GM12878 (cell line): ENCODE measurements around the gene TM4SF18. TPM values are rescaled to one million over a fixed set of nuclear protein-coding genes. Genes with fewer than 3 reads are reported as not detected.

Source experiments
- BHLHE40 ChIP-seq, 2 experiments: fragments of 450-650 bp in 1 of 2; IDR thresholded peaks; 2 replicates each; pipeline ENCODE4 v1.6.1; 2011 to 2017; ENCODE audit warnings: low read depth in 2 of 2, borderline replicate concordance in 1 of 2, improper control_type of control experiment in 1 of 2, low read length in 1 of 2, mild to moderate bottlenecking in 1 of 2
- EP300 ChIP-seq, 2 experiments: fragments of 150-350 bp in 1 of 2; IDR thresholded peaks; 2 replicates each; pipeline ENCODE4 v1.6.1; 2011 to 2012; ENCODE audit warnings: low read depth in 2 of 2, low read length in 2 of 2, borderline replicate concordance in 1 of 2, improper control_type of control experiment in 1 of 2, inconsistent platforms in 1 of 2; ENCODE audit not compliant: control insufficient read depth in 1 of 2
- GABPA ChIP-seq: IDR thresholded peaks from 2 replicates; pipeline ENCODE4 v1.6.1; 2014; ENCODE audit warnings: antibody characterized with exemption, low read depth, mild to moderate bottlenecking, inconsistent platforms
- JUNB ChIP-seq: IDR thresholded peaks from 2 replicates; pipeline ENCODE4 v1.6.1; 2016; ENCODE audit warnings: antibody characterized with exemption, mild to moderate bottlenecking
- MXI1 ChIP-seq: fragments of 150-350 bp; IDR thresholded peaks from 2 replicates; pipeline ENCODE4 v1.6.1; 2011; ENCODE audit warnings: low read depth, mild to moderate bottlenecking, inconsistent platforms, low read length, improper control_type of control experiment
- NBN ChIP-seq: fragments of 450-650 bp; IDR thresholded peaks from 2 replicates; pipeline ENCODE4 v1.6.1; 2016
- POU2F2 ChIP-seq: IDR thresholded peaks from 3 replicates; pipeline ENCODE4 v1.6.1; 2011; ENCODE audit warnings: low read depth, mild to moderate bottlenecking, low read length, borderline replicate concordance
- RAD21 ChIP-seq: IDR thresholded peaks from 2 replicates; pipeline ENCODE4 v1.6.1; 2011; ENCODE audit warnings: mild to moderate bottlenecking, low read depth, low read length, moderate library complexity; ENCODE audit not compliant: insufficient read depth
- RUNX3 ChIP-seq: IDR thresholded peaks from 2 replicates; pipeline ENCODE4 v1.6.1; 2012; ENCODE audit warnings: low read length, inconsistent platforms
- SMC3 ChIP-seq: IDR thresholded peaks from 2 replicates; pipeline ENCODE4 v1.6.1; 2011; ENCODE audit warnings: low read length, improper control_type of control experiment, borderline replicate concordance
- TCF3 ChIP-seq: IDR thresholded peaks from 2 replicates; pipeline ENCODE4 v1.6.1; 2012; ENCODE audit warnings: low read depth, mild to moderate bottlenecking, low read length, borderline replicate concordance; ENCODE audit not compliant: insufficient read depth
- YY1 ChIP-seq: IDR thresholded peaks from 2 replicates; pipeline ENCODE4 v1.6.1; 2011; ENCODE audit warnings: low read depth, mild to moderate bottlenecking, low read length
- polyA plus RNA-seq, 11 experiments: library from polyadenylated mRNA; depleted of rRNA in 4 of 11; unstranded in 6 of 11; stranded (reverse) in 5 of 11; fragments of >200 nt; fragmentation: Nextera tagmentation in 4 of 11; fragmentation: Illumina TruSeq in 1 of 11; extraction: Ambion mirVana in 4 of 11; extraction: Trizol in 1 of 11; gene quantifications; 1 replicate in 1 of 11; 2 replicates in 10 of 11; pipeline versions ENCODE4 v1.2.1 to v1.2.3, GENCODE V29; 2011 to 2016; ENCODE audit warnings: inconsistent platforms in 2 of 11, missing spikeins in 2 of 11, low read depth in 1 of 11
- total RNA-seq, 4 experiments: library from RNA; depleted of rRNA in 3 of 4; stranded (reverse); fragments of >200 nt in 3 of 4; fragmentation: Illumina TruSeq in 1 of 4; extraction: Trizol in 1 of 4; gene quantifications; 2 replicates each; pipeline versions ENCODE4 v1.2.1 to v1.2.3, GENCODE V29; 2013 to 2021
- TF ChIP-seq, protein P1 (sequence below): fragments of 450-650 bp; IDR thresholded peaks from 2 replicates; pipeline ENCODE4 v1.6.1; 2017; ENCODE audit warnings: antibody characterized with exemption, mild to moderate bottlenecking, moderate library complexity
- TF ChIP-seq, protein P2 (sequence below): fragments of 450-650 bp; IDR thresholded peaks from 2 replicates; pipeline ENCODE4 v1.6.1; 2017; ENCODE audit warnings: low read depth, mild to moderate bottlenecking, moderate library complexity
- TF ChIP-seq, protein P3 (sequence below): fragments of 450-650 bp; IDR thresholded peaks from 2 replicates; pipeline ENCODE4 v1.6.1; 2017; ENCODE audit warnings: mild to moderate bottlenecking, moderate library complexity
- TF ChIP-seq, protein P4 (sequence below): fragments of 450-650 bp; conservative IDR thresholded peaks from 2 replicates; pipeline ENCODE4 v1.6.1; 2017; ENCODE audit warnings: mild to moderate bottlenecking, moderate library complexity

Gene TM4SF18
- total and polyA plus RNA-seq, 10 of the 15 experiments (the other 5 are each of a cell fraction or from before 2014, with no cell fraction given): 0.01 TPM; not detected in 9

DNA sequence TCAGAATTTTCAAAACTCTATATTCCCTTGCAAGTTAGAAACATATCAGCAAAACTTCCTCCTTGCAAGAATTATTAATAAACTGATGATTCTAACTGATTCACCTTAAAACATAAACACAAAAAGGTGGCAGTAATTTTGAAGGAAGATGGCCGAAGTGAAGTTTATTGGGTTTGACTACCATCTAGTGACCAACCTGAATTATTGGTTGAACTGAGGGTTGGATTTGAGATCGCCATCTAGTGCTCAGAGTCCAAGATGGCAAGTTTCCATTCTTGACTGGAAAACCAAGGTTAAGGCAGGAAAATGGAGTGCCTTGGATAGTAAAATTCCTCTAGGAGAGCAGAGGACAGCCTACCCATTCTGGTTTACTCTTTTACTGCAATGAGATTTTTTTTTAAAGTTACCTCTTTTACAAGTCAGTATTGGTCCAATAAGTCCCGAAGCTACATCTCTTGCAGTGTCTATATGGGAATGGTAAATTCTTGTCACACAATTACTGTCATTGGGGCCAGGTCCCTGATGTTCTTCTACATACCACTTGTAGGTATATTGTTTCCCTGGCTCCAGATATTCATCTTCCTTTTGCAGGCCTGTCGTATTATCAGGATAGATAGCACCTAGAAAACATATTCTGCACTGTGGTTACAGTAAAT lies 60.2 kb downstream of the TM4SF18 start (continued):
- TF ChIP-seq, protein P1, sequence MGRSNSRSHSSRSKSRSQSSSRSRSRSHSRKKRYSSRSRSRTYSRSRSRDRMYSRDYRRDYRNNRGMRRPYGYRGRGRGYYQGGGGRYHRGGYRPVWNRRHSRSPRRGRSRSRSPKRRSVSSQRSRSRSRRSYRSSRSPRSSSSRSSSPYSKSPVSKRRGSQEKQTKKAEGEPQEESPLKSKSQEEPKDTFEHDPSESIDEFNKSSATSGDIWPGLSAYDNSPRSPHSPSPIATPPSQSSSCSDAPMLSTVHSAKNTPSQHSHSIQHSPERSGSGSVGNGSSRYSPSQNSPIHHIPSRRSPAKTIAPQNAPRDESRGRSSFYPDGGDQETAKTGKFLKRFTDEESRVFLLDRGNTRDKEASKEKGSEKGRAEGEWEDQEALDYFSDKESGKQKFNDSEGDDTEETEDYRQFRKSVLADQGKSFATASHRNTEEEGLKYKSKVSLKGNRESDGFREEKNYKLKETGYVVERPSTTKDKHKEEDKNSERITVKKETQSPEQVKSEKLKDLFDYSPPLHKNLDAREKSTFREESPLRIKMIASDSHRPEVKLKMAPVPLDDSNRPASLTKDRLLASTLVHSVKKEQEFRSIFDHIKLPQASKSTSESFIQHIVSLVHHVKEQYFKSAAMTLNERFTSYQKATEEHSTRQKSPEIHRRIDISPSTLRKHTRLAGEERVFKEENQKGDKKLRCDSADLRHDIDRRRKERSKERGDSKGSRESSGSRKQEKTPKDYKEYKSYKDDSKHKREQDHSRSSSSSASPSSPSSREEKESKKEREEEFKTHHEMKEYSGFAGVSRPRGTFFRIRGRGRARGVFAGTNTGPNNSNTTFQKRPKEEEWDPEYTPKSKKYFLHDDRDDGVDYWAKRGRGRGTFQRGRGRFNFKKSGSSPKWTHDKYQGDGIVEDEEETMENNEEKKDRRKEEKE: no peak
- no peak for TF ChIP-seq JUNB
- TF ChIP-seq, protein P2, sequence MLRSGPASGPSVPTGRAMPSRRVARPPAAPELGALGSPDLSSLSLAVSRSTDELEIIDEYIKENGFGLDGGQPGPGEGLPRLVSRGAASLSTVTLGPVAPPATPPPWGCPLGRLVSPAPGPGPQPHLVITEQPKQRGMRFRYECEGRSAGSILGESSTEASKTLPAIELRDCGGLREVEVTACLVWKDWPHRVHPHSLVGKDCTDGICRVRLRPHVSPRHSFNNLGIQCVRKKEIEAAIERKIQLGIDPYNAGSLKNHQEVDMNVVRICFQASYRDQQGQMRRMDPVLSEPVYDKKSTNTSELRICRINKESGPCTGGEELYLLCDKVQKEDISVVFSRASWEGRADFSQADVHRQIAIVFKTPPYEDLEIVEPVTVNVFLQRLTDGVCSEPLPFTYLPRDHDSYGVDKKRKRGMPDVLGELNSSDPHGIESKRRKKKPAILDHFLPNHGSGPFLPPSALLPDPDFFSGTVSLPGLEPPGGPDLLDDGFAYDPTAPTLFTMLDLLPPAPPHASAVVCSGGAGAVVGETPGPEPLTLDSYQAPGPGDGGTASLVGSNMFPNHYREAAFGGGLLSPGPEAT: no peak
- no peak for TF ChIP-seq TCF3
- TF ChIP-seq GABPA: no peak
- TF ChIP-seq NBN: peak; percentile 39; the same call in 1 of the 2 replicates
- peak; percentile 100 for TF ChIP-seq RAD21
- TF ChIP-seq YY1: peak; percentile 95
- peak; percentile 45; the same call in 1 of the 2 replicates for TF ChIP-seq RUNX3
- TF ChIP-seq POU2F2: peak; percentile 56; the same call in 1 of the 3 replicates
- peak in 1 of 2 experiments; percentile 51; a peak in 1 of 4 replicates for TF ChIP-seq BHLHE40 (IDR thresholded peaks at IDR 0.05; ENCODE audit: borderline replicate concordance in 1 of 2, low read depth in 2 of 2, low read length in 1 of 2)
- TF ChIP-seq, protein P3, sequence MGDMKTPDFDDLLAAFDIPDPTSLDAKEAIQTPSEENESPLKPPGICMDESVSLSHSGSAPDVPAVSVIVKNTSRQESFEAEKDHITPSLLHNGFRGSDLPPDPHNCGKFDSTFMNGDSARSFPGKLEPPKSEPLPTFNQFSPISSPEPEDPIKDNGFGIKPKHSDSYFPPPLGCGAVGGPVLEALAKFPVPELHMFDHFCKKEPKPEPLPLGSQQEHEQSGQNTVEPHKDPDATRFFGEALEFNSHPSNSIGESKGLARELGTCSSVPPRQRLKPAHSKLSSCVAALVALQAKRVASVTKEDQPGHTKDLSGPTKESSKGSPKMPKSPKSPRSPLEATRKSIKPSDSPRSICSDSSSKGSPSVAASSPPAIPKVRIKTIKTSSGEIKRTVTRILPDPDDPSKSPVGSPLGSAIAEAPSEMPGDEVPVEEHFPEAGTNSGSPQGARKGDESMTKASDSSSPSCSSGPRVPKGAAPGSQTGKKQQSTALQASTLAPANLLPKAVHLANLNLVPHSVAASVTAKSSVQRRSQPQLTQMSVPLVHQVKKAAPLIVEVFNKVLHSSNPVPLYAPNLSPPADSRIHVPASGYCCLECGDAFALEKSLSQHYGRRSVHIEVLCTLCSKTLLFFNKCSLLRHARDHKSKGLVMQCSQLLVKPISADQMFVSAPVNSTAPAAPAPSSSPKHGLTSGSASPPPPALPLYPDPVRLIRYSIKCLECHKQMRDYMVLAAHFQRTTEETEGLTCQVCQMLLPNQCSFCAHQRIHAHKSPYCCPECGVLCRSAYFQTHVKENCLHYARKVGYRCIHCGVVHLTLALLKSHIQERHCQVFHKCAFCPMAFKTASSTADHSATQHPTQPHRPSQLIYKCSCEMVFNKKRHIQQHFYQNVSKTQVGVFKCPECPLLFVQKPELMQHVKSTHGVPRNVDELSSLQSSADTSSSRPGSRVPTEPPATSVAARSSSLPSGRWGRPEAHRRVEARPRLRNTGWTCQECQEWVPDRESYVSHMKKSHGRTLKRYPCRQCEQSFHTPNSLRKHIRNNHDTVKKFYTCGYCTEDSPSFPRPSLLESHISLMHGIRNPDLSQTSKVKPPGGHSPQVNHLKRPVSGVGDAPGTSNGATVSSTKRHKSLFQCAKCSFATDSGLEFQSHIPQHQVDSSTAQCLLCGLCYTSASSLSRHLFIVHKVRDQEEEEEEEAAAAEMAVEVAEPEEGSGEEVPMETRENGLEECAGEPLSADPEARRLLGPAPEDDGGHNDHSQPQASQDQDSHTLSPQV: peak; percentile 72; the same call in 1 of the 2 replicates
- TF ChIP-seq MXI1: 0 out of 2 replicates have a peak, but pooled peaks have one; percentile 40
- TF ChIP-seq SMC3: peak; percentile 100
- TF ChIP-seq, protein P4, sequence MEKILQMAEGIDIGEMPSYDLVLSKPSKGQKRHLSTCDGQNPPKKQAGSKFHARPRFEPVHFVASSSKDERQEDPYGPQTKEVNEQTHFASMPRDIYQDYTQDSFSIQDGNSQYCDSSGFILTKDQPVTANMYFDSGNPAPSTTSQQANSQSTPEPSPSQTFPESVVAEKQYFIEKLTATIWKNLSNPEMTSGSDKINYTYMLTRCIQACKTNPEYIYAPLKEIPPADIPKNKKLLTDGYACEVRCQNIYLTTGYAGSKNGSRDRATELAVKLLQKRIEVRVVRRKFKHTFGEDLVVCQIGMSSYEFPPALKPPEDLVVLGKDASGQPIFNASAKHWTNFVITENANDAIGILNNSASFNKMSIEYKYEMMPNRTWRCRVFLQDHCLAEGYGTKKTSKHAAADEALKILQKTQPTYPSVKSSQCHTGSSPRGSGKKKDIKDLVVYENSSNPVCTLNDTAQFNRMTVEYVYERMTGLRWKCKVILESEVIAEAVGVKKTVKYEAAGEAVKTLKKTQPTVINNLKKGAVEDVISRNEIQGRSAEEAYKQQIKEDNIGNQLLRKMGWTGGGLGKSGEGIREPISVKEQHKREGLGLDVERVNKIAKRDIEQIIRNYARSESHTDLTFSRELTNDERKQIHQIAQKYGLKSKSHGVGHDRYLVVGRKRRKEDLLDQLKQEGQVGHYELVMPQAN: no peak
- no peak for TF ChIP-seq EP300 (IDR thresholded peaks at IDR 0.05; ENCODE audit: borderline replicate concordance in 1 of 2, control insufficient read depth in 1 of 2, low read depth in 2 of 2, low read length in 2 of 2)
